Measurements from ENCODE around the gene ERICH2. TPM values are rescaled to one million over a fixed set of nuclear protein-coding genes. Genes with fewer than 3 reads are reported as not detected.

The ERICH2 gene
- total and polyA plus RNA-seq, 2 experiments from 2014 or later, result 3.5 TPM; not detected in 1

DNA sequence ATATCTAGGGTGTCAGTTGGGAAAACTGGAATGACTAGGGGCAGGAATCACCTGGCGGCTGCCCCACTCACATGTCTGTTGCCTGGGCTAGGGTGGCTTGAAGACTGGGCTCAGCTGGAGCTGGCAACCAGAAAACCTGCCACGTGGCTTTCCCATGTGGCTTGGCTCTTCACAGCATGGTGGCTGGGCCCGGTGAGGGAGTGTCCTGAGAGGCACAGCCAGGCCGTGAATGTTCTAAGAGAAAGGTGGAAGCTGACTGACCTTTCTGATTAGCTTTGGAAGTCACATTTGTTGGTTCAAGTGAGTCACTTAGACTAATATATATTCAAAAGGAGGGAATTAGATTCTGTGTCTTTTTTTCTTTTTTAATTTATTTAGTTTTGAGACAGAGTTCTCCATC is 32.4 kb upstream of the ERICH2 start (continued):
- TF ChIP-seq, protein P1, sequence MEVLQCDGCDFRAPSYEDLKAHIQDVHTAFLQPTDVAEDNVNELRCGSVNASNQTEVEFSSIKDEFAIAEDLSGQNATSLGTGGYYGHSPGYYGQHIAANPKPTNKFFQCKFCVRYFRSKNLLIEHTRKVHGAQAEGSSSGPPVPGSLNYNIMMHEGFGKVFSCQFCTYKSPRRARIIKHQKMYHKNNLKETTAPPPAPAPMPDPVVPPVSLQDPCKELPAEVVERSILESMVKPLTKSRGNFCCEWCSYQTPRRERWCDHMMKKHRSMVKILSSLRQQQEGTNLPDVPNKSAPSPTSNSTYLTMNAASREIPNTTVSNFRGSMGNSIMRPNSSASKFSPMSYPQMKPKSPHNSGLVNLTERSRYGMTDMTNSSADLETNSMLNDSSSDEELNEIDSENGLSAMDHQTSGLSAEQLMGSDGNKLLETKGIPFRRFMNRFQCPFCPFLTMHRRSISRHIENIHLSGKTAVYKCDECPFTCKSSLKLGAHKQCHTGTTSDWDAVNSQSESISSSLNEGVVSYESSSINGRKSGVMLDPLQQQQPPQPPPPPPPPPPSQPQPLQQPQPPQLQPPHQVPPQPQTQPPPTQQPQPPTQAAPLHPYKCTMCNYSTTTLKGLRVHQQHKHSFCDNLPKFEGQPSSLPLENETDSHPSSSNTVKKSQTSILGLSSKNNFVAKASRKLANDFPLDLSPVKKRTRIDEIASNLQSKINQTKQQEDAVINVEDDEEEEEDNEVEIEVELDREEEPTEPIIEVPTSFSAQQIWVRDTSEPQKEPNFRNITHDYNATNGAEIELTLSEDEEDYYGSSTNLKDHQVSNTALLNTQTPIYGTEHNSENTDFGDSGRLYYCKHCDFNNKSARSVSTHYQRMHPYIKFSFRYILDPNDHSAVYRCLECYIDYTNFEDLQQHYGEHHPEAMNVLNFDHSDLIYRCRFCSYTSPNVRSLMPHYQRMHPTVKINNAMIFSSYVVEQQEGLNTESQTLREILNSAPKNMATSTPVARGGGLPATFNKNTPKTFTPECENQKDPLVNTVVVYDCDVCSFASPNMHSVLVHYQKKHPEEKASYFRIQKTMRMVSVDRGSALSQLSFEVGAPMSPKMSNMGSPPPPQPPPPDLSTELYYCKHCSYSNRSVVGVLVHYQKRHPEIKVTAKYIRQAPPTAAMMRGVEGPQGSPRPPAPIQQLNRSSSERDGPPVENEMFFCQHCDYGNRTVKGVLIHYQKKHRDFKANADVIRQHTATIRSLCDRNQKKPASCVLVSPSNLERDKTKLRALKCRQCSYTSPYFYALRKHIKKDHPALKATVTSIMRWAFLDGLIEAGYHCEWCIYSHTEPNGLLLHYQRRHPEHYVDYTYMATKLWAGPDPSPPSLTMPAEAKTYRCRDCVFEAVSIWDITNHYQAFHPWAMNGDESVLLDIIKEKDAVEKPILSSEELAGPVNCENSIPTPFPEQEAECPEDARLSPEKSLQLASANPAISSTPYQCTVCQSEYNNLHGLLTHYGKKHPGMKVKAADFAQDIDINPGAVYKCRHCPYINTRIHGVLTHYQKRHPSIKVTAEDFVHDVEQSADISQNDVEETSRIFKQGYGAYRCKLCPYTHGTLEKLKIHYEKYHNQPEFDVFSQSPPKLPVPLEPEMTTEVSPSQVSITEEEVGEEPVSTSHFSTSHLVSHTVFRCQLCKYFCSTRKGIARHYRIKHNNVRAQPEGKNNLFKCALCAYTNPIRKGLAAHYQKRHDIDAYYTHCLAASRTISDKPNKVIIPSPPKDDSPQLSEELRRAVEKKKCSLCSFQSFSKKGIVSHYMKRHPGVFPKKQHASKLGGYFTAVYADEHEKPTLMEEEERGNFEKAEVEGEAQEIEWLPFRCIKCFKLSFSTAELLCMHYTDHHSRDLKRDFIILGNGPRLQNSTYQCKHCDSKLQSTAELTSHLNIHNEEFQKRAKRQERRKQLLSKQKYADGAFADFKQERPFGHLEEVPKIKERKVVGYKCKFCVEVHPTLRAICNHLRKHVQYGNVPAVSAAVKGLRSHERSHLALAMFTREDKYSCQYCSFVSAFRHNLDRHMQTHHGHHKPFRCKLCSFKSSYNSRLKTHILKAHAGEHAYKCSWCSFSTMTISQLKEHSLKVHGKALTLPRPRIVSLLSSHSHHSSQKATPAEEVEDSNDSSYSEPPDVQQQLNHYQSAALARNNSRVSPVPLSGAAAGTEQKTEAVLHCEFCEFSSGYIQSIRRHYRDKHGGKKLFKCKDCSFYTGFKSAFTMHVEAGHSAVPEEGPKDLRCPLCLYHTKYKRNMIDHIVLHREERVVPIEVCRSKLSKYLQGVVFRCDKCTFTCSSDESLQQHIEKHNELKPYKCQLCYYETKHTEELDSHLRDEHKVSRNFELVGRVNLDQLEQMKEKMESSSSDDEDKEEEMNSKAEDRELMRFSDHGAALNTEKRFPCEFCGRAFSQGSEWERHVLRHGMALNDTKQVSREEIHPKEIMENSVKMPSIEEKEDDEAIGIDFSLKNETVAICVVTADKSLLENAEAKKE (CRISPR knock-in tag; IDR thresholded peaks at IDR 0.05), result no peak
- TF ChIP-seq EZH2 (IDR thresholded peaks at IDR 0.05; ENCODE audit: low read depth, unreplicated experiment), result no peak
- no peak for TF ChIP-seq EZH2phosphoT487 (IDR thresholded peaks at IDR 0.05; ENCODE audit: unreplicated experiment)

DNA sequence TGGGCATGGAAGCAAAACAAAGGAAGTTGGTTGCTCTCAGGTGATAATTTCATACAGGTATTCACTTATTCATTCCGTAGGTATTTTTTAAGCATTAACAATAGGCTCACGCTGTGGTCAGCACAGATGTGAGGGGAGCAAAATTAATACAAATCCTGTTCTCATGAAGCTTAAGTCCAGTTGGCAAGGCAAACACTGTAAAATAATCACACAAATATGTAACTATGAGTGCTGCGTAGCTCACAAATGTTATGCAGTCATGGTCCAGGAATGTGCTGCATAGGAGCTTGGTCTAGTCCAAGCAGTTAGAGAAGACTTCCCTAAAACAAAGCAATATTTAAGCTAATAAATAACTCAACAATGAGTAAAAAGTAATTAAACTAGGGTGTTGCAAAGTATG is 31.1 kb upstream of the ERICH2 start:
- no peaks in the 10 kb centered on the region for H3F3A ChIP-seq (replicated peaks; ENCODE audit: low read depth)
- DNase-seq (ENCODE audit: low spot score) (no peak), ATAC-seq (no peak)
- H3K4me2 ChIP-seq, result no peak overlapping the region
- no peaks in the 10 kb centered on the region for H4K20me1 ChIP-seq (replicated peaks; ENCODE audit: insufficient read depth)
- no peaks in the 10 kb centered on the region for H3K27me3 ChIP-seq (ENCODE audit: insufficient read depth)
- H3K79me2 ChIP-seq (replicated peaks; ENCODE audit: insufficient read depth), result no peaks in the 10 kb centered on the region
- Mint-ChIP-seq H3K9me3 (peaks cover 7% of the 10 kb centered on the region; the same call in 1 of the 3 replicates), H3K27me3 (ENCODE audit: insufficient read depth, low read depth, poor library complexity) (peaks cover 4% of the 10 kb centered on the region), H3K4me3 (no peak overlapping the region), H3K4me1 (peaks cover 2% of the 10 kb centered on the region; the same call in 2 of the 3 replicates), H3K27ac (no peak overlapping the region; the same call in 1 of the 2 replicates), H3K36me3 (ENCODE audit: low read depth) (peaks cover 4% of the 10 kb centered on the region; the same call in 1 of the 3 replicates)
- H3K27ac ChIP-seq (ENCODE audit: low read depth), result no peak overlapping the region
- H3K4me3 ChIP-seq, result no peak overlapping the region
- H2AFZ ChIP-seq, result no peak overlapping the region
- peaks cover 7% of the 10 kb centered on the region for H3K9me2 ChIP-seq (ENCODE audit: insufficient read depth)
- no peaks in the 10 kb centered on the region for H3K36me3 ChIP-seq (ENCODE audit: insufficient read depth)
- H3K4me1 ChIP-seq (ENCODE audit: insufficient read depth), result no peaks in the 10 kb centered on the region
- TF ChIP-seq, protein P1 (CRISPR knock-in tag; IDR thresholded peaks at IDR 0.05), result no peak
- TF ChIP-seq EZH2 (IDR thresholded peaks at IDR 0.05; ENCODE audit: low read depth, unreplicated experiment), result no peak
- TF ChIP-seq, protein P2, sequence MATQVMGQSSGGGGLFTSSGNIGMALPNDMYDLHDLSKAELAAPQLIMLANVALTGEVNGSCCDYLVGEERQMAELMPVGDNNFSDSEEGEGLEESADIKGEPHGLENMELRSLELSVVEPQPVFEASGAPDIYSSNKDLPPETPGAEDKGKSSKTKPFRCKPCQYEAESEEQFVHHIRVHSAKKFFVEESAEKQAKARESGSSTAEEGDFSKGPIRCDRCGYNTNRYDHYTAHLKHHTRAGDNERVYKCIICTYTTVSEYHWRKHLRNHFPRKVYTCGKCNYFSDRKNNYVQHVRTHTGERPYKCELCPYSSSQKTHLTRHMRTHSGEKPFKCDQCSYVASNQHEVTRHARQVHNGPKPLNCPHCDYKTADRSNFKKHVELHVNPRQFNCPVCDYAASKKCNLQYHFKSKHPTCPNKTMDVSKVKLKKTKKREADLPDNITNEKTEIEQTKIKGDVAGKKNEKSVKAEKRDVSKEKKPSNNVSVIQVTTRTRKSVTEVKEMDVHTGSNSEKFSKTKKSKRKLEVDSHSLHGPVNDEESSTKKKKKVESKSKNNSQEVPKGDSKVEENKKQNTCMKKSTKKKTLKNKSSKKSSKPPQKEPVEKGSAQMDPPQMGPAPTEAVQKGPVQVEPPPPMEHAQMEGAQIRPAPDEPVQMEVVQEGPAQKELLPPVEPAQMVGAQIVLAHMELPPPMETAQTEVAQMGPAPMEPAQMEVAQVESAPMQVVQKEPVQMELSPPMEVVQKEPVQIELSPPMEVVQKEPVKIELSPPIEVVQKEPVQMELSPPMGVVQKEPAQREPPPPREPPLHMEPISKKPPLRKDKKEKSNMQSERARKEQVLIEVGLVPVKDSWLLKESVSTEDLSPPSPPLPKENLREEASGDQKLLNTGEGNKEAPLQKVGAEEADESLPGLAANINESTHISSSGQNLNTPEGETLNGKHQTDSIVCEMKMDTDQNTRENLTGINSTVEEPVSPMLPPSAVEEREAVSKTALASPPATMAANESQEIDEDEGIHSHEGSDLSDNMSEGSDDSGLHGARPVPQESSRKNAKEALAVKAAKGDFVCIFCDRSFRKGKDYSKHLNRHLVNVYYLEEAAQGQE (IDR thresholded peaks at IDR 0.05; ENCODE audit: unreplicated experiment), result no peak
- TF ChIP-seq POLR2AphosphoS5 (IDR thresholded peaks at IDR 0.05; ENCODE audit: low read depth), result no peak
